DND-41 (cell line): ENCODE measurements around the gene CNTN5.

Source experiments
- EZH2 ChIP-seq: IDR thresholded peaks from 3 replicates; pipeline ENCODE4 v1.6.1; 2012; ENCODE audit warnings: borderline replicate concordance, low read depth, mild to moderate bottlenecking, moderate library complexity, low read length, inconsistent platforms; ENCODE audit not compliant: severe bottlenecking
- TF ChIP-seq, protein P1 (sequence below): IDR thresholded peaks from 2 replicates; pipeline ENCODE4 v1.5.1; 2012; ENCODE audit warnings: borderline replicate concordance, low read length, moderate library complexity, mild to moderate bottlenecking; ENCODE audit not compliant: poor library complexity, severe bottlenecking; ENCODE audit errors: extremely low read depth

GRCh38 chr11:99791354-99791753 lies 770.6 kb downstream of the CNTN5 start:
- TF ChIP-seq, protein P1, sequence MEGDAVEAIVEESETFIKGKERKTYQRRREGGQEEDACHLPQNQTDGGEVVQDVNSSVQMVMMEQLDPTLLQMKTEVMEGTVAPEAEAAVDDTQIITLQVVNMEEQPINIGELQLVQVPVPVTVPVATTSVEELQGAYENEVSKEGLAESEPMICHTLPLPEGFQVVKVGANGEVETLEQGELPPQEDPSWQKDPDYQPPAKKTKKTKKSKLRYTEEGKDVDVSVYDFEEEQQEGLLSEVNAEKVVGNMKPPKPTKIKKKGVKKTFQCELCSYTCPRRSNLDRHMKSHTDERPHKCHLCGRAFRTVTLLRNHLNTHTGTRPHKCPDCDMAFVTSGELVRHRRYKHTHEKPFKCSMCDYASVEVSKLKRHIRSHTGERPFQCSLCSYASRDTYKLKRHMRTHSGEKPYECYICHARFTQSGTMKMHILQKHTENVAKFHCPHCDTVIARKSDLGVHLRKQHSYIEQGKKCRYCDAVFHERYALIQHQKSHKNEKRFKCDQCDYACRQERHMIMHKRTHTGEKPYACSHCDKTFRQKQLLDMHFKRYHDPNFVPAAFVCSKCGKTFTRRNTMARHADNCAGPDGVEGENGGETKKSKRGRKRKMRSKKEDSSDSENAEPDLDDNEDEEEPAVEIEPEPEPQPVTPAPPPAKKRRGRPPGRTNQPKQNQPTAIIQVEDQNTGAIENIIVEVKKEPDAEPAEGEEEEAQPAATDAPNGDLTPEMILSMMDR, result no peak
- no peak for TF ChIP-seq EZH2
